Measurements from ENCODE around the gene TMEM52.
A peak's percentile ranks its signal among the peaks of the same experiment; 100 is the strongest.
"Not testable (repeated sequence)": the region's sequence is repeated elsewhere in the genome, so short reads cannot be mapped to it uniquely, and the experiment has no call there.

Gene TMEM52

GRCh38 chr1:1895456-1896336, 23.4 kb downstream of the TMEM52 start:
- DNase-seq (ENCODE audit: insufficient read length, low spot score) = no peak
- FAIRE-seq = no peak

- DNase-seq (ENCODE audit: insufficient read length, low spot score) (no peak), FAIRE-seq (no peak)
These were observed 24.0 kb downstream of the TMEM52 start for GRCh38 chr1:1895060-1895418.

GRCh38 chr1:1894354-1895059, 24.6 kb downstream of the TMEM52 start:
- FAIRE-seq (no peak), DNase-seq (ENCODE audit: insufficient read length, low spot score) (no peak)

- no peak for DNase-seq (ENCODE audit: insufficient read length, low spot score)
- FAIRE-seq = no peak
These were observed 25.1 kb downstream of the TMEM52 start for GRCh38 chr1:1893997-1894353.

GRCh38 chr1:1893291-1893985, 25.6 kb downstream of the TMEM52 start:
- FAIRE-seq = no peak
- DNase-seq (ENCODE audit: insufficient read length, low spot score) = no peak

GRCh38 chr1:1892763-1893120, 26.3 kb downstream of the TMEM52 start:
- no peak for FAIRE-seq
- no peak for DNase-seq (ENCODE audit: insufficient read length, low spot score)

GRCh38 chr1:1892079-1892762, 26.9 kb downstream of the TMEM52 start:
- FAIRE-seq (no peak), DNase-seq (ENCODE audit: insufficient read length, low spot score) (no peak)

GRCh38 chr1:1891349-1892078, 27.6 kb downstream of the TMEM52 start:
- FAIRE-seq = peak; percentile 33
- peak; percentile 63 for DNase-seq (ENCODE audit: insufficient read length, low spot score)

- FAIRE-seq (peak; percentile 99), DNase-seq (ENCODE audit: insufficient read length, low spot score) (peak; percentile 89)
These were observed 28.4 kb downstream of the TMEM52 start, which contains the start of gene GNB1 for GRCh38 chr1:1890506-1891348. TSS of gene GNB1 (minus strand) at chr1:1891087. CDS start at chr1:1825453, 65,634 bp downstream.

- FAIRE-seq (no peak), DNase-seq (ENCODE audit: insufficient read length, low spot score) (no peak)
These were observed 29.1 kb downstream of the TMEM52 start for GRCh38 chr1:1889847-1890505.

- no peak for FAIRE-seq
- no peak for DNase-seq (ENCODE audit: insufficient read length, low spot score)
These were observed 29.9 kb downstream of the TMEM52 start for GRCh38 chr1:1889090-1889750.

GRCh38 chr1:1883890-1884289, 35.2 kb downstream of the TMEM52 start:
- FAIRE-seq; DNase-seq (ENCODE audit: insufficient read length, low spot score): not testable (repeated sequence)

- FAIRE-seq = no peak
- no peak for DNase-seq (ENCODE audit: insufficient read length, low spot score)
These were observed 35.8 kb downstream of the TMEM52 start for GRCh38 chr1:1883092-1883873.

- DNase-seq (ENCODE audit: insufficient read length, low spot score) (no peak), FAIRE-seq (no peak)
These were observed 37.4 kb downstream of the TMEM52 start for GRCh38 chr1:1881727-1882126.

GRCh38 chr1:1880617-1881312, 38.3 kb downstream of the TMEM52 start:
- FAIRE-seq (no peak), DNase-seq (ENCODE audit: insufficient read length, low spot score) (no peak)

GRCh38 chr1:1879942-1880341, 39.1 kb downstream of the TMEM52 start:
- FAIRE-seq (no peak), DNase-seq (ENCODE audit: insufficient read length, low spot score) (no peak)

- FAIRE-seq (no peak), DNase-seq (ENCODE audit: insufficient read length, low spot score) (no peak)
These were observed 41.1 kb downstream of the TMEM52 start for GRCh38 chr1:1877865-1878436.

All from HTR-8/SVneo (cell line).